OCI-LY3 (cell line): Measurements from ENCODE around the gene SLC25A42.

Experiments
- H2AFZ ChIP-seq: fragments of 200-600, 300-600 bp; shearing (Covaris generic); 2 replicates; pipeline ENCODE4 v1.6.0; 2014; ENCODE audit warnings: antibody characterized with exemption, low read depth, low read length
- H3K27ac ChIP-seq: fragments of 200-600, 300-600 bp; sonication (generic); 2 replicates; pipeline ENCODE4 v1.5.1; 2014; ENCODE audit warnings: mild to moderate bottlenecking, low read length, moderate library complexity, mixed read lengths
- H3K27me3 ChIP-seq: fragments of 200-600, 300-600 bp; sonication (generic); 2 replicates; pipeline ENCODE4 v1.6.1; 2014; ENCODE audit warnings: low read depth, low read length, mixed read lengths
- H3K36me3 ChIP-seq: fragments of 200-600, 300-600 bp; sonication (generic); replicated peaks from 2 replicates; pipeline ENCODE3; 2014; ENCODE audit warnings: low read depth, low read length, mixed read lengths
- H3K4me1 ChIP-seq: fragments of 300-600, 200-600 bp; sonication (generic); 2 replicates; pipeline ENCODE4 v1.6.1; 2014; ENCODE audit warnings: low read length, mixed read lengths
- H3K4me2 ChIP-seq: fragments of 200-600, 300-600 bp; sonication (generic); 2 replicates; pipeline ENCODE4 v1.6.1; 2014; ENCODE audit warnings: low read length, mixed read lengths
- H3K4me3 ChIP-seq: fragments of 300-600, 200-600 bp; sonication (generic); 2 replicates; pipeline ENCODE4 v1.5.1; 2014; ENCODE audit warnings: antibody characterized with exemption, mild to moderate bottlenecking, low read length, moderate library complexity
- H3K79me2 ChIP-seq: fragments of 300-600, 200-600 bp; shearing (Covaris generic); 2 replicates; pipeline ENCODE4 v1.6.1; 2014; ENCODE audit warnings: mild to moderate bottlenecking, low read length, mixed read lengths
- H3K9ac ChIP-seq: fragments of 300-600, 200-600 bp; shearing (Covaris generic); 2 replicates; pipeline ENCODE4 v1.6.0; 2014; ENCODE audit warnings: mild to moderate bottlenecking, low read length, moderate library complexity
- H3K9me3 ChIP-seq: fragments of 200-600, 300-600 bp; shearing (Covaris generic); 2 replicates; pipeline ENCODE4 v1.6.1; 2014; ENCODE audit warnings: low read length, mixed read lengths; ENCODE audit not compliant: insufficient read depth
- H4K20me1 ChIP-seq: fragments of 200-600, 300-600 bp; sonication (generic); 2 replicates; pipeline ENCODE4 v1.6.1; 2016; ENCODE audit warnings: low read length, mixed read lengths; ENCODE audit not compliant: insufficient read depth
- CTCF ChIP-seq: fragments of 200-600, 300-600 bp; sonication (generic); IDR thresholded peaks from 2 replicates; pipeline ENCODE4 v1.5.1; 2014; ENCODE audit warnings: antibody characterized with exemption, low read length, low read depth
- EZH2phosphoT487 ChIP-seq: fragments of 200-600 bp; shearing (Covaris generic); IDR thresholded peaks from 2 replicates; pipeline ENCODE4 v1.6.1; 2018; ENCODE audit warnings: antibody characterized with exemption, mixed run types, low read depth

SLC25A42 gene

GRCh38 chr19:19077103-19077502 lies 13.3 kb downstream of the SLC25A42 start:
- H3K9me3 ChIP-seq = no peaks in the 10 kb centered on the region
- TF ChIP-seq EZH2phosphoT487 = no peak
- no peak for TF ChIP-seq CTCF
- H3K27me3 ChIP-seq = no peaks in the 10 kb centered on the region
- no peaks in the 10 kb centered on the region for H3K4me1 ChIP-seq
- no peak overlapping the region for H2AFZ ChIP-seq
- H3K27ac ChIP-seq = no peak overlapping the region
- H3K9ac ChIP-seq = no peak overlapping the region
- no peaks in the 10 kb centered on the region for H4K20me1 ChIP-seq
- H3K4me2 ChIP-seq = no peak overlapping the region
- no peaks in the 10 kb centered on the region for H3K79me2 ChIP-seq
- no peak overlapping the region for H3K4me3 ChIP-seq
- no peaks in the 10 kb centered on the region for H3K36me3 ChIP-seq

GRCh38 chr19:19078801-19079200 lies 15.0 kb downstream of the SLC25A42 start:
- no peaks in the 10 kb centered on the region for H3K4me1 ChIP-seq
- H3K9me3 ChIP-seq = no peaks in the 10 kb centered on the region
- H4K20me1 ChIP-seq = no peaks in the 10 kb centered on the region
- no peak overlapping the region for H3K9ac ChIP-seq
- TF ChIP-seq EZH2phosphoT487 (no peak), CTCF (no peak)
- no peaks in the 10 kb centered on the region for H3K36me3 ChIP-seq
- H3K4me2 ChIP-seq = no peak overlapping the region
- no peak overlapping the region for H3K27ac ChIP-seq
- H3K79me2 ChIP-seq = no peaks in the 10 kb centered on the region
- no peak overlapping the region for H3K4me3 ChIP-seq
- no peak overlapping the region for H2AFZ ChIP-seq
- H3K27me3 ChIP-seq = no peaks in the 10 kb centered on the region

DNA sequence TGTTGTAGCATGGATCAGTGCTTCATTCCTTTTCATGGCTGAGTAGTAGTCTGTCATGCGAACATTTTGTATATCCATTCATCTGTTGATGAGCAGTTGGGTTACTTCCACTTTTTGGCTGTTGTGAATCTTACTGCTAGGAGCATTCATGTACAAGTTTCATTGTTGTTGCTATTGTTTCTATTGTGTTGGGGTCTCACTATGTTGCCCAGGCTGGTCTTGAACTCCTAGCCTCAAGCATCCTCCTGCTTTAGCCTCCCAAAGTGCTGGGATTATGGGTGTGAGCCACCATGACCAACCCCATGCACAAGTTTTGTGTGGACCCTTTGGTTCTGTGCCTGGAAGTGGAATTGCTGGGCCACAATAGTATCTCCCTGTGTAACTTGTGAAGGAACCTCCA lies 15.8 kb downstream of the SLC25A42 start:
- no peak for TF ChIP-seq EZH2phosphoT487
- TF ChIP-seq CTCF = no peak
- Histone ChIP-seq H3K79me2 (no peaks in the 10 kb centered on the region), H3K9me3 (no peaks in the 10 kb centered on the region), H3K4me2 (no peak overlapping the region), H3K27ac (no peak overlapping the region), H4K20me1 (no peaks in the 10 kb centered on the region), H3K4me1 (no peaks in the 10 kb centered on the region), H3K36me3 (no peaks in the 10 kb centered on the region), H3K9ac (no peak overlapping the region), H3K27me3 (no peaks in the 10 kb centered on the region), H3K4me3 (no peak overlapping the region), H2AFZ (no peak overlapping the region)

- H3K27ac ChIP-seq = no peak overlapping the region
- no peak for TF ChIP-seq EZH2phosphoT487
- TF ChIP-seq CTCF = no peak
- H3K79me2 ChIP-seq = no peaks in the 10 kb centered on the region
Observed at GRCh38 chr19:19081642-19082151, 17.9 kb downstream of the SLC25A42 start.

More at GRCh38 chr19:19081642-19082151, 17.9 kb downstream of the SLC25A42 start:
- H3K4me2 ChIP-seq = no peak overlapping the region
- no peaks in the 10 kb centered on the region for H4K20me1 ChIP-seq
- H3K36me3 ChIP-seq = no peaks in the 10 kb centered on the region
- no peak overlapping the region for H2AFZ ChIP-seq
- no peak overlapping the region for H3K4me3 ChIP-seq
- H3K9ac ChIP-seq = no peak overlapping the region
- no peaks in the 10 kb centered on the region for H3K9me3 ChIP-seq
- no peaks in the 10 kb centered on the region for H3K4me1 ChIP-seq
- no peaks in the 10 kb centered on the region for H3K27me3 ChIP-seq
